ENCODE results near the gene LRRC45.
A peak's percentile ranks its signal among the peaks of the same experiment; 100 is the strongest.
"Not testable (repeated sequence)": the region's sequence is repeated elsewhere in the genome, so short reads cannot be mapped to it uniquely, and the experiment has no call there.

Gene LRRC45

DNA sequence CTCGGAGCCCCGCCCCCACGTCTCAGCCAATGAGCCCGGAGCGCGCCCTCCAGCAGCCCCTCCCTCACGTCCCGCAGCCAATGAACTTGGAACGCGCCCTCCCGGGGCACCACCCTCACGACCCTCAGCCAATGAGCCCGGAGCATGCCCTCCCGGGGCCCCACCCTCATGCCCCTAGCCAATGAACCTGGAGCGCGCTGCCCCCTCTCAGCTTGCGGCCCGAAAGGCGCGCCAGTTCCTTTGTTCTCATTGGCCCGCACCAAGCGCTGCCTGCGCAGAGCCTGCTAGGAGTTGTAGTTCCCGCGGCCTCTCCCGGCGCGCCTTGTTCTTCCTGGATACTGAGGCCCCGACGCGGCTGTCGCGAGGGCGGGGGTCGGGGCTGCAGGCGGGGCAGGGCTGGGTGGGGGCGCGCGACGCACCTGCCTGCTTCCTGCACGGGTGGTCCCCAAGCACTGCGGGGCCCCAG, at the start of gene LRRC45:
LRRC45 (plus strand) TSS at position 325 of the 466 bp plus-strand sequence. CDS start 339 bp downstream, outside the sequence.
- peak; percentile 100 for DNase-seq

DNA sequence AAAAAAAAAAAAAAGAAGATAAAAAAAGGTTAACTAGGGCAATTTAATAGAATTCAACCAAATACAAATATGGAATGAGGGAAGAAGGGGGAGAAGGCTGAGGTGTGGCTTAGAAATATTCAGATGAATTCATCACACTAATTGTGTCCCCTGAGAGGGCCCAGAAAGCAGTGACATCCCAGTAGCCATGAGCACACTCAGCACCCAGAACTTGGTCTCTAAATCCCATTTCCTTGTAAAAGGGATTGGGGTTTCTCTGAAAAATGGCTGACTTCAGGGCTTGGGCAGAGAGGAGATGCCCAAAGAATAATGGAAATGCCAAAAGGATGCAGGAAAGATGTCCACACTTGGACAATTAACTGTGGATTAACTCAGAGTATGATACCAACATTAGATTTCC, 49.7 kb upstream of the LRRC45 start:
- no peak for DNase-seq

DNA sequence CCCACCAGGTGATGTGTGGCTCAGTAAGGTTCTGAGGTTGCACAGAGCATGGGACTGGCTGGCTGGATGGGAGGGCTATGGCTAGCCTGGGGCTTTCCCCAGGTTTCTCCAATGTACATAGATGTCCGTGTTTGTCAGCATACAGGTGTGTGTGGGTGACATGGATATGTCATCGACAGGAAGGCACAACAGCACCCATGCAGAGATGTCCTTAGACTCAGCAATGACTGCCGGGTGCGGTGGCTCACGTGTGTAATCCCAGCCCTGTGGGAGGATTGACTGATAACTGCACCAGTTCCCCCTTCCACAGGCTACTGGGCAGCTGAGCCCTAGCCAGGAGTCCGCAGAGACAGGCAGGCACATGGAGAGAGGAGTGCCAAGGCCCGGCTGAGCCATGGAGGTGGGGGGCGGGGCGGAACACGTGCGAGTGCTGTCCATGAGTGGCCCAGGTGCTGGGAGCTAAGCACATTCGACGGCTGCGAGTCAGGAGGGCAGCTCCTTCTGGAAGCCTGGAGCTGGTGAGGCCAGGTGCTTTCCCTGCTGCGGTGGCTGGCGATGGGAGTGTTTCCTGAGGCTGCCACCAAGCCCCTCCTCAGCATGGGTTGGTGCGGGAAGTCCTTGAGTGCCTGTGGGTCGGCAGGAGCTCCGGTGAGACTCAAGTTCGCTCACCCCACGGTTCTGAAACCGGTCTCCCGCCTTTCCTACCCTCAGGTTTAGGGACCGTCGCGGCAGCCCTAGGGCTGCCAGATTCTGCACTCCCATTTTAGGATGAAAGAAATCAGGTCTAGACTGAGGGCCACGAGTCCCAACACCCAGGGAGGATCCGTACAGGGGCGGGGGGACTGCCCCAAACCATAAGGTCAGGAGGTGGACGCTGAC, 46.5 kb upstream of the LRRC45 start:
- no peak for DNase-seq

DNA sequence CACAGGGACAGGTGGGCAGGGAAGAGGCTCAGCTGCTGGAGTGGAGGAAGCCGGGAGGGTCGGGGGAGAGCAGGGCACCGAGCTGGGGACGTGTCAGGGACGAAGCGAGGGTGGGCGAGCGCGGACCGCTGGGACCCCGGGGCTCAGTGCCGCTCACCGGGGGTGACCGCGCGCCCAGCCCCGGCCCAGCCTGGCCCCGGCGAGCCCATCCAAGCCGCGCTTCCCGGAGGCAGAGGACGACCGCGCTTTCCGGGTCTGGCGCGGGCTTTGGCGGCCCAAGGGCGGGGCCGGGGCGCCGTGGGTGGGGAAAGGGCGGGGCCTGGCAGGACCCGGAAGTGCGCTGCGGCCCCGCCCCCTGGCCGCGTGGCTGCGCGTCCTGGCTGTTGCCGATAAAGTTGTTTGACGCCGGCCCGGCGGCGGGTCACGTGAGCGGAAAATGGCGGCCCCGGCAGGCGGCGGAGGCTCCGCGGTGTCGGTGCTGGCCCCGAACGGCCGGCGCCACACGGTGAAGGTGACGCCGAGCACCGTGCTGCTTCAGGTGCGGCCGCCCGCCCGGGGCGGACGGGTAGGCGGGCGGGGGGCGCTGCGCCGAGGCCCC, 45.8 kb upstream of the LRRC45 start, which contains the start of gene ASPSCR1:
ASPSCR1 (plus strand) TSS at position 419 of the 598 bp plus-strand sequence; CDS start at position 437, 18 bp downstream.
- DNase-seq = peak; percentile 92

DNA sequence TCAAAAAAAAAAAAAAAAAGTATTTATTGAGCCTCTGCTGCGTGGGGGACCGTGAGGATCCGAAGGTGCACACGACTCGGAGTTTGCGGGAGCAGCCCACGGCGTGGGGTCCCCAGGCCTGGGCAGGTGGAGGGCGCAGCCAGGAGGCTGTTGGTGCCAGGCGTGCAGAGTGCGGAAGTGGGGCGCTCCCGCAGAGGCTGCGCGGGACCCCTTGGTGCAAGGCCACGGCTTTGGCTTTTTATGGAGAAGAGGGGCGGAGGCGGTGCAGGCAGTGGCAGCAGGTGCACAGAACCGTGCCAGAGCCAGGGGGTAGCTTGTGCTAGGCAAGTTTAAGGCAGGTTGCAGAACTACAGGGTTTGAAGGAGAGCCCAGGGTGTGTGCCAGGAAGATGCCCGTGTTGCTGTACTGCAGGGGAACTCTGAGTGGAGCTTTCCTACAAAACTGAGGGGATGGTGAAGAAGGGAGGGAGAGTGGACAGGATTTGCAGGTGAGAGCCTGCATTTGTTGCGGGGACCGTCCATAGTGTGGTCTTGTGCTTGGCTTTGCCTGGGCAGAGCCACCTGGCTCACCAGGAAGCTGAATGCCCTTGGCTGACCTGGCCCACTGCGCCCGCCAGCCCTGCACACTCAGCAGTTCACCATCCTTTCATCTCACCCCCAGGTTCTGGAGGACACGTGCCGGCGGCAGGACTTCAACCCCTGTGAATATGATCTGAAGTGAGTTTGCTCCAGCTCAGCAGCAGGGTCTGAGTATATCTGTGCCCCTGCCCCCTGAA, 44.4 kb upstream of the LRRC45 start:
- DNase-seq = no peak

DNA sequence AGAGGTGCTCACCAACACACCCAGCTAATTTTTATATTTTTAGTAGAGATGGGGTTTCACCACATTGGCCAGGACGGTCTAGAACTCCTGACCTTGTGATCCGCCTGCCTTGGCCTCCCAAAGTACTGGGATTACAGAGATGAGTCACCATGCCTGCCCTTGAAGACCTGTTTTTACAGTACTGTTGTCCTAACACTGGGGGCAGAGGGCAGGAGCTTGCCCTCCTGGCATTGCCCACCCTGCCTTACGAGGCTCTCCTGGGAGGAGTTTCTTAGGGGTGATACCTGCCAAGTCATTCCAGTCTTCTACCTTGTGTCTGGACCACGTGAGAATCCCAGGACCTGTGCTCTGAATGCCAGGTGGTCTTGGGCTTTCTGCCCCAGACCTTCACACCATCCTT, 43.0 kb upstream of the LRRC45 start:
- DNase-seq = no peak

DNA sequence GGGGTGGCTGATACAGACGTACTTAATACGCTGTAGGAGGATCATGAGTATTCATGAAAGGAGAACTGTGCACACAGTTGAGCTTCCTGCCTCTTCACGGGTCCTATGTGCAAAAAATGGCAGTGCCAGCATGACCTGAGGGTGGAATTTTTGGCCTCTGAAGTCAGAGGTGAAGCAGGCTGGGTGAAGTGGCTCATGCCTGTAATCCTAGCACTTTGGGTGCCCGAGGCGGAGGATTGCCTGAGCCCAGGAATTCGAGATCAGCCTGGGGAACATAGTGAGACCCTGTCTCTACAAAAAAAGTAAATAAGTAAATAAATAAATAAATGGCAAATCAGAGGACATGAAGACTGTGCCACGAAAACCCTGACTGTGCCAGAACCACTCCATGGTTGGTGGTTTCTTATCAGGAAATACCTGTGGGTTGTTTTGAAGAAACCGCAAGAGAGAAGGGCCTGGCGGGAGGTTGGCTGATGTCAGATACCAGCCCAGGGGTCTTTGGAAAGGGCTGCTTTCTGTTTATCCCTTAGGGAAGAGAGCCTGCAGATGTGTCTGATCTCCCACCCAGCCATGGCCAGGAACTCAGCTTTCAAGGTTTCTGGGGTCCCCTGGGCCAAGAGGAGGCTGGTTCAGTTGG, 42.3 kb upstream of the LRRC45 start:
- no peak for DNase-seq

DNA sequence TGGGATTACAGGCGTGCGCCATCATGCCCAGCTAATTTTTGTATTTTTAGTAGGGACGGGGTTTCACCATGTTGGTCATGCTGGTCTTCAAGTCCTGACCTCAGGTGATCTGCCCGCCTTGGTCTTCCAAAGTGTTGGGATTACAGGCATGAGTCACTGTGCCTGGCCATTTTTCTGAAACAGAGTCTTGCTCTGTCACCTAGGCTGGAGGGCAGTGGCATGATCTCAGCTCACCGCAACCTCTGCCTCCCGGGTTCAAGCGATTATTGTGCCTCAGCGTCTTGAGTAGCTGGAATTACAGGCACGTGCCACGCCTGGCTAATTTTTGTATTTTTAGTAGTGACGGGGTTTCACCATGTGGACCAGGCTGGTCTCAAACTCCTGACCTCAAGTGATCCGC, 41.6 kb upstream of the LRRC45 start:
- DNase-seq = not testable (repeated sequence)

DNA sequence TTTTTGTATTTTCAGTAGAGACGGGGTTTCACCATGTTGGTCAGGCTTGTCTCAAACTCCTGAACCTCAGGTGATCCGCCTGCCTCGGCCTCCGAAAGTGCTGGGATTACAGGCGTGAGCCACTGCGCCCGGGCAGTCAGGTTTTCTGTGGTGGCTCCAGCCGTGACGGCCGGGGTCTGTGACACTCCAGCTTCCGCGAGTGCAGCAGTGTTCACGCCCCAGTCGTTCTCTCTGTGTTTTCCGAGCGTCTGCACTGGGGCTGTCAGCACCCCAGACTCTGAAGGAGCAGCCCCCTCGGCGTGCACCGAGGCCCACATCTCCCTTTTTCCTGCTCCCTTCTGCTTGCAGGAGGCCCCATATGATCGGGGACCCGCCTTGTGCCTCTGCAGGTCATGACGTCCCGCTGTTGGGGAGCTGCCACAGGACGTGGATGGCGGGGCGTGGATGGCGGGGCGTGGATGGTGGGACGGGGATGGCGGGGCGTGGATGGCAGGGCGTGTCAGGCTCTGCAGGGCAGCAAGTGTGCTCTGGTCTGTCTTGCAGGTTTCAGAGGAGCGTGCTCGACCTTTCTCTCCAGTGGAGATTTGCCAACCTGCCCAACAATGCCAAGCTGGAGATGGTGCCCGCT, 40.0 kb upstream of the LRRC45 start:
- DNase-seq = no peak

DNA sequence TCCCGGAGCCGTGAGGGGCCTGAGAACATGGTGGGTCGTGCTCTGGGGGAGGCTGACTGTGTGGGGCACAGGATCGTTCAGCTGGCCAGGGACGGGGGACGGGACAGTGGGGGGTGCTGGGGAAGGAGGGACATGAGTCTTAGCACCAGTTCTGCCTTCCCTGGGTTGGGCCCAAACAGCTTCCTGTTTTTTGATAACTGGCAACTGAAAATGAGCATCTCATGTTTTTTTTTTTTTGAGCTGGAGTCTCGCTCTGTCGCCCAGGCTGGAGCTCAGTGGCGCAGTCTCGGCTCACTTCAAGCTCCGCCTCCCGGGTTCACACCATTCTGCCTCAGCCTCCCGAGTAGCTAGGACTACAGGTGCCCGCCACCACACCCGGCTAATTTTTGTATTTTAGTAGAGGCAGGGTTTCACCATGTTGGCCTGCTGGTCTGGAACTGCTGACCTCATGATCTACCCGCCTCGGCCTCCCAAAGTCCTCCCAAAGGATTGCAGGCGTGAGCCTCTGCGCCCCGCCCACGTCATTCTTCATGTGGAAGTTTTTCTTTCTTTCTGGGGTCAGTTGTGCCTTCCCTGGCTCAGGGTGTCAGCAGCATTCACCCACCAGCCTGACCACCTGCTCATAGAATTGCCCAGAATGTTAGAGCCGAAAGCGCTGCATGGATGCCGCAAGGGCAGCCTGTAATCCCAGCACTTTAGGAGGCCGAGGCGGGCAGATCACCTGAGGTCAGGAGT, 39.3 kb upstream of the LRRC45 start:
- no peak for DNase-seq

DNA sequence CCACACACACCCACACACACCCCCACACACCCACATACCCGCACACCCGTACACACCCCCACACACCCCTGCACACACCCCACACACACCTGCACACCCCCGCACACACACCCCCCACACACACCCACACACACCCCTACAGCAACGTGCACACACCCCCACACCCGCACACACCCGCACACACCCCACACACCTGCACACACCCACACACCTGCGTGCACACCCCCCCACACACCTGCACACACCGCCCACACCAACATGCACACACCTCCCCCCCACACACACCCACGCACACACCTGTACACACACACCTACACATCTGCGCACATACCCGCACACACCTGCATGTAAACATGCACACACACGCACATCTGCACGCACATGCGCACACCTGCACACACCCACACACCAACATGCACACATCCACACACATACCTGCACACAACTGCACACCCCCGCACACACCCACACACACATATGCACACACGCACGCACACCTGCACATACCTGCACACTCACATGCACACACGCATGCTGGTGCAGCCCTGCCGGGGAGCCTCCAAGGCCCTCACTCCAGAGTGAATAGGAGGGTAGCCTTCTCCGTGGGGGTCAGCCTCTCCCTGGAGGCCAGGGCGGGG, 38.2 kb upstream of the LRRC45 start:
- DNase-seq = no peak

DNA sequence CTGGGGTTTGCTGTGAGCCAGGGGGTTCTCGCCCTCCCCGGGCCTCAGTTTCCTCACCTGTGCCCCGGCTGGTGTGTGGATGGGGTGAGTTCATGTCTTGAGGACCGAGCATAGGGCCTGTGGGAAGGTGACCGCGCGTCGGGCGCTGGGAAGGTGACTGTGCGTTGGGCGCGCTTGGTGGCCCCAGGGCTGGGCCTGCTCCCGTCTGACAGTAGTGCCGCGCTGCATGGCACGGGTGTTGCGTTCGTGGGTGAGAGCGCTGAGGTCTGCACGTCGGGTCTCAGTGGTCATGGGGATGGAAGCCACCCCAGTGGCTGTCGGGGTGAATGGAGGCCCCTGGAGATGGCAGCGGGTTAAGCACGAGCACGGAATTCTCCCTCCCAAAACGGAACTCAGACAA, 36.5 kb upstream of the LRRC45 start:
- DNase-seq = no peak

DNA sequence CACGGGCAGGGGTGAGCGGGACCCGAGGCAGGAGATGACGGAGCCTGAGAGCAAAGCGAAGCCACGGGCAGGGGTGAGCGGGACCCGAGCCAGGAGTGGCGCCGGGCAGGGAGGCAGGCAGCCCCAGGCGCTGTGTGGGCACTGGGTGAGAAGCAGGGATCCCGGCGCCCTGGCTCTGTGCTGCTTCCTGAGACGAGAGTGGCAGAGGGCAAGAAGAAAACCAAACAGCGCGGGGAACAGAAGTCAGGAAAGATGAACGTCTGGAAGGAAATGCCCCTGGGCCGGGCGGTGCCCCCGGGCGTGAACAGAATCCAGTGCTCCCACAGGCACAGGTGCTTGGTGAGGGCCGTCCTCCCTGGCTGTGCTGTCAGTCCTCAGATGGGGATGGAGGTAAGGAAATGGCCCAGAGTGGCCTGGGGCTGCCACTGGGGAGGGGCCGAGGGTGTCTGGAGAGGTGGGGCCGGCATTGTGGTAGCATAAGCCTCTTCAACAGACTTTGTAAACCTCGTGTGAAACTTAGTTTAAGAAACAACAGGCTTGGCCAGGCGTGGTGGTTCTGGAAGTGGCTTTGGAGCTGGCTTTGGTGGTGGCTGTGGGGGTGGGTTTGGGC, 35.8 kb upstream of the LRRC45 start:
- no peak for DNase-seq

DNA sequence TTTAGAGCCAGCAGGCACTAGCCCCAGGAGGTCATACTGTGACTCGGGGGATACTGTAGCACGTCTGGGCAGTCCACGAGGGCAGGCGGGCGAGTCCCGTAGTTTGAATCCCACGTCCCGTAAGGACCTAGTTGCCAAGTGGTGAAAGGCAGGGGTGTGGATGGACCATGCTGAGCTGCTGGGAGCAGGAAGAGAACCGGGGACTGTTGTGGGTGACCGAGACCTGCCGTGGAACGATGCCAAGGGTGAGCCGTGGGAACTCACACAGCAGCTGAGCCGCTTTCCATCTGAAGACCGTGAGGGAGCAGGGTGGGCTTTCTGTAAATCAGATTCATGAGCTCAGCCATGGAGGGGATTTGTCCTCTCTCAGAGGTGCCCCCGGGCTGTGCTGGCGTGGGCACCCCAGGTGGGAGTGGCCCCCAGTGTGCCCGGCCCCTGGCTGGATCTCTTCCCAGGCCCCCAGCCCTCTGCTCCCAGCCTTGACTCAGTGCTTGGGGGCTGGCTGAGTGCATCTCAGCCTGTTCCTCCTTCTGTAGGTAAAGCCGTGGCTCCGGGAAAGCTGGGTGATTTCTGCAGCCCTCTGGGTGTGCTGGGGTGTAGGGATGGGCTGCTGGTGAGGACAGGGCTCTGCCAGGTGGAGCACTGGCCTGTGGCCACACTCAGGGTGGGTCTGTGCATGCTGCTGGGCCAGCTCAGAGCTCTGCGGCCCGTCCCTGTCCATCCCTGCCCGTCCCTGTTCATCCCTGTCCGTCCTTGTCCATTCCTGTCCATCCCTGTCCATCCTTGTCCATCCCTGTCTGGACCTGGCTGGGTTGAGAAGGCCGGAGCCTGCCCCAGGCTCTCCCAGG, 32.0 kb upstream of the LRRC45 start:
- DNase-seq = no peak

DNA sequence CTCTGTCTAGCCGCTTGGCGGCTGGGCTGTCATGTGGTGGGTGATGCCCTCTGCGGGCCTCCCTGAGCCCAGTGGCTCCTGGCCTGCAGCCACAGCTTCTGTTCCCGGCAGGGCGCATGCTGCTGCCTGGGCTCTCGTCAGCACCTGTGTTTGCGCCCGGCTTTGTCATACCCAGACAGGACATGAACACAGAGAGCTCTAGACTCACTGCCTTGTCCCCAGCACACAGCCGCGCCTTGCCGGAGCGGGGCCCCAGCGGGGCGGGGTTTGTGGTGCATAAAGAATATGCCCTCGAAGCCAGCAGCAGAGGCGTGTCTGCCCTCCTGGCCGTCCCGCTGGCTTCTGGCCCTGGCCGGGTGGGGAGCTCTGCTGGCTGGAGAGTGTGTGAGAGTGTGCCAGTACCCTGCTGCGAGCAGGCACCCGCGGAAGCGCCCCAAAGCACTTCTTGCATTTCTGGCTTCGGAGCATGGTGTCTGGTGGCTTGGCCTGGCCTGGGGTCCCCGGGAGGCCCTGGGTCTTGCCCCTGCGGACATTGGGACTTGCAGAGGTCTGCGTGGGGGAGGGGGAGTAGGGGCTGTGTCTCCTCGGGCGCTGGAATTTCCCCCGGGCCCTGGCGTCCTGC, 31.3 kb upstream of the LRRC45 start:
- peak; percentile 41 for DNase-seq

DNA sequence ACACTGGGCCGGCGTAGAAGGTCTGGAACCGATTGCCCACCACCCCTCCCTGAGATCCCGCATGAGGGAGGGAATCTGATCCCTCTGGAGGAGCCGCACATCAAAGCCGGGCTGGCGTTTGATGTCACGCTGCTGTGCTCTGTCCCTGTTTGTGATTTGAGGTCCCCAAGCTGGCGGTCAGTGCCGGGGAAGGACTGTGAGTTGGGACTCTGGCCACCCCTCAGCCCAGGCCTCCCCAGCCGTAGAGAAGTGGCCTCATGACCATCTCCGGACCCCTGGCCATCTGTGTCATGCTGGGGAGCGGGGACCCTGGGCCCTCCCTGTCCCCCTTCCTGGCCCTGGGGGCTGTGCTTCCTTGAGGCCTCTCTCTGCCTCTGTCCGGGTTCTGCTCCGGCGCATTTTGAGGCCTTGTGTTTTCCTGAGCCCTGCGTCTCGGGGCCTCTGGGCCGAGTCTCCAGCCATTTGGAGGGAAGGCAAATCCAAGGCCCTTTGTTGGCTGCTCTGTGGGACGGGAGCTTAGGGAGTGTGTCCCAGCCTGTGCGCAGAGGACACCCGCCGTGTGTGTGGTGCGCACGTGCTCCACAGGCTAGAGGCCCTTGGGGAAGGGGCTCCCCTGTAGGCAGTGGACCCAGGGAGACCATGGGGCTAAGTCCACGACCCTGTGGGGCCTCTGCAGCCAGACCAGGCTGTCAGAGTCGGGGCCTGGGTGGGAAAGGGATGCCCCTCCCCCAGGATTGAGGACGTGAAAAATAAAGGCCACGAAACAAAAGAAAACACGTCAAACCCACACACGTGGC, 30.6 kb upstream of the LRRC45 start:
- no peak for DNase-seq

DNA sequence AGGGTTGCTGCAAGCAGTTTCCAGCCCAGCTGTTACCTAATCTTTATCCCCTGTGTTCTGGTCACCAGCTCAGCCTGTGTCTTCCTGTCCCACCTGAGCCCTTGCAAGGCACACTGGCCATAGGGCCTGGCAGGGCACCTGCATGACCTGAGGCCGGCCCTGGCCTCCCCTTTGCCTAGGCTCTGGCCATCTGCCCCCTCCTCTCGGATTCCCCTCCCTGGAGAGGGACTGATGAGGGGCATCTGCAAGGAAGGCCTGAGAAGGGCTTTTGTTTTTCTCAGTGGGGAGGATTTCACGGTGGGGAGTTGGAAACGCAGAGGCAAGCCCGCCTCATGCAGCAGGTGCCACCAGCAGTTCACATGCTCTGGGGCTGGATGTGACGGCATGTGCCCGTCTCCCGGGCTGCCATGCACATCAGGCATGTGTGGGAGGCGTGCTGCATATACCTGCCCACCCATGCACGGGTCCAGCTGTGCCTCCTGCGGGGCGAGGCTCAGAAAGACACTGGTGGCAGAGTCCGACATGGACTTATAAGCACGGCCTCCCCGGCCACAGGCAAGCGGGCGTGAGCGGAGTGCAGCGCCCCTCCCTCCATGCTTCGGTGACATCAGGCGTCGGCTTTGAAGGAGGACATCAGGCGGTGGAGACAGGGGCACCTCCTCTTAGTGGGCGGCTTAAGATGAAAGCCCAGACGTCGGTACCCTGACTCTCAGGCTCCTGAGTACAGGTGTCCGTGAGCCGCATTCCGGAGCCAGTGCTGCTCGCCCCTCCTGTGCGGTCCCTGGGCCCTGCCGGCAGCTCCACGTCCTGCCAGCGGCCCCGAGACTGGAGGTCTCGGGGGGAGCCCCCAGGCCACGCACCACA, 29.1 kb upstream of the LRRC45 start:
- no peak for DNase-seq

All from fibroblast of skin of right biceps (primary cell).